Cardiac fibroblast (primary cell): Measurements from ENCODE around the gene KRTAP21-3.

Experiments
- DNase-seq, 2 donors: peaks; one replicate each; pipeline versions ENCODE4 v3.0.0 to v3.0.0-alpha.2; 2010; ENCODE audit warnings: low read depth in 2 of 2
- H3K4me3 ChIP-seq, 2 donors: replicated peaks in 1 of 2; 1 replicate in 1 of 2; 2 replicates in 1 of 2; pipeline ENCODE4 v1.5.1; 2011; ENCODE audit warnings: low read depth in 2 of 2, low read length in 2 of 2, mild to moderate bottlenecking in 2 of 2, moderate library complexity in 1 of 2
- CTCF ChIP-seq: IDR thresholded peaks from one replicate; pipeline ENCODE4 v1.5.1; 2011; ENCODE audit warnings: low read depth, mild to moderate bottlenecking, low read length, inconsistent platforms

The KRTAP21-3 gene

GRCh38 chr21:30672985-30673650 lies 45.5 kb downstream of the KRTAP21-3 start:
- H3K4me3 ChIP-seq: no peak overlapping the region
- no peak for DNase-seq
- no peak for TF ChIP-seq CTCF

- H3K4me3 ChIP-seq: no peak overlapping the region
- TF ChIP-seq CTCF: no peak
- no peak for DNase-seq
These were observed 49.8 kb downstream of the KRTAP21-3 start for GRCh38 chr21:30668776-30669175.
